ENCODE data around the gene CHD1.

GRCh38 chr5:98877600-98877999 lies 51.2 kb downstream of the CHD1 start:
- no peak for TF ChIP-seq POLR2A (IDR thresholded peaks at IDR 0.05)
- TF ChIP-seq, protein P1, sequence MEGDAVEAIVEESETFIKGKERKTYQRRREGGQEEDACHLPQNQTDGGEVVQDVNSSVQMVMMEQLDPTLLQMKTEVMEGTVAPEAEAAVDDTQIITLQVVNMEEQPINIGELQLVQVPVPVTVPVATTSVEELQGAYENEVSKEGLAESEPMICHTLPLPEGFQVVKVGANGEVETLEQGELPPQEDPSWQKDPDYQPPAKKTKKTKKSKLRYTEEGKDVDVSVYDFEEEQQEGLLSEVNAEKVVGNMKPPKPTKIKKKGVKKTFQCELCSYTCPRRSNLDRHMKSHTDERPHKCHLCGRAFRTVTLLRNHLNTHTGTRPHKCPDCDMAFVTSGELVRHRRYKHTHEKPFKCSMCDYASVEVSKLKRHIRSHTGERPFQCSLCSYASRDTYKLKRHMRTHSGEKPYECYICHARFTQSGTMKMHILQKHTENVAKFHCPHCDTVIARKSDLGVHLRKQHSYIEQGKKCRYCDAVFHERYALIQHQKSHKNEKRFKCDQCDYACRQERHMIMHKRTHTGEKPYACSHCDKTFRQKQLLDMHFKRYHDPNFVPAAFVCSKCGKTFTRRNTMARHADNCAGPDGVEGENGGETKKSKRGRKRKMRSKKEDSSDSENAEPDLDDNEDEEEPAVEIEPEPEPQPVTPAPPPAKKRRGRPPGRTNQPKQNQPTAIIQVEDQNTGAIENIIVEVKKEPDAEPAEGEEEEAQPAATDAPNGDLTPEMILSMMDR (IDR thresholded peaks at IDR 0.05) = no peak

Data from Peyer's patch (tissue), 4 donors.